ENCODE measurements around the gene PRRT4. TPM values are rescaled to one million over a fixed set of nuclear protein-coding genes. Genes with fewer than 3 reads are reported as not detected.
A peak's percentile ranks its signal among the peaks of the same experiment; 100 is the strongest.

Gene PRRT4
- total RNA-seq (1 to 10 TPM in 1 of 2 donors, under 1 TPM in 1; 0.23 to 5.8 TPM), polyA plus RNA-seq (under 1 TPM in 1 of 2 donors, not detected in 1; 0.28 TPM)
- long read RNA-seq, donor 1, result 0 reads
- long read RNA-seq, donor 2, partial matches to known transcripts, result 3 of 3 reads
- long read RNA-seq, donor 2, other reads (novel, unspliced or antisense), result 0 of 3 reads

GRCh38 chr7:128361411-128362379 lies at the start of gene PRRT4:
Gene PRRT4 (minus strand): TSS chr7:128361690.
- peak; percentile 65 for ATAC-seq (ENCODE audit: low FRiP score)
- H3K9me3 ChIP-seq (ENCODE audit: control insufficient read depth, low read length), result no peaks in the 10 kb centered on the region
- H3K27ac ChIP-seq (ENCODE audit: low read depth in 1 of 2, low read length in 2 of 2), result no peak within 1 kb of the TSS
- H3K4me3 ChIP-seq (ENCODE audit: low read length in 2 of 2), result peak within 1 kb of the TSS; percentile 49 to 58
- peak in 1 of 2 donors; percentile 83 for DNase-seq
- no peaks in the 10 kb centered on the region for H3K4me1 ChIP-seq (ENCODE audit: control insufficient read depth in 1 of 2, insufficient read depth in 2 of 2, low read length in 2 of 2)
- intact Hi-C loops (cut with DNase I), result no loop called here
- H3K36me3 ChIP-seq (ENCODE audit: control insufficient read depth in 1 of 2, insufficient read depth in 2 of 2, low read length in 1 of 2), result no peaks in the 10 kb centered on the region
- 1% methylated on average over 44 to 88 of the region's 88 CpGs for WGBS, 2 donors
- peaks cover 0 to 2% of the 10 kb centered on the region in 2 donors for H3K27me3 ChIP-seq (ENCODE audit: control insufficient read depth in 1 of 2, insufficient read depth in 2 of 2, low read length in 1 of 2)

- Histone ChIP-seq H3K27ac (ENCODE audit: low read depth in 1 of 2, low read length in 2 of 2) (peak overlapping the region in 1 of 2 donors; percentile 86), H3K9me3 (ENCODE audit: control insufficient read depth, low read length) (no peaks in the 10 kb centered on the region), H3K36me3 (ENCODE audit: control insufficient read depth in 1 of 2, insufficient read depth in 2 of 2, low read length in 1 of 2) (no peaks in the 10 kb centered on the region), H3K4me3 (ENCODE audit: low read length in 2 of 2) (peak overlapping the region; percentile 47 to 56), H3K27me3 (ENCODE audit: control insufficient read depth in 1 of 2, insufficient read depth in 2 of 2, low read length in 1 of 2) (no peaks in the 10 kb centered on the region), H3K4me1 (ENCODE audit: control insufficient read depth in 1 of 2, insufficient read depth in 2 of 2, low read length in 2 of 2) (no peaks in the 10 kb centered on the region)
- ATAC-seq (ENCODE audit: low FRiP score), result no peak
- no peak for DNase-seq
- 2 to 3% methylated on average over 6 of the region's 6 CpGs for WGBS, 2 donors
- intact Hi-C loops (cut with DNase I), result no loop called here
Observed at GRCh38 chr7:128410451-128410753, 48.9 kb upstream of the PRRT4 start.

GRCh38 chr7:128409596-128410450 lies 48.3 kb upstream of the PRRT4 start, which contains the start of gene IMPDH1:
Gene IMPDH1 (minus strand): TSS chr7:128409982. CDS start chr7:128409901, 81 bp downstream.
- no peaks in the 10 kb centered on the region for H3K4me1 ChIP-seq (ENCODE audit: control insufficient read depth in 1 of 2, insufficient read depth in 2 of 2, low read length in 2 of 2)
- intact Hi-C loops (cut with DNase I), result no loop called here
- H3K9me3 ChIP-seq (ENCODE audit: control insufficient read depth, low read length), result no peaks in the 10 kb centered on the region
- DNase-seq (peak; percentile 93 to 97), ATAC-seq (ENCODE audit: low FRiP score) (peak; percentile 96)
- peak within 1 kb of the TSS in 1 of 2 donors; percentile 86 for H3K27ac ChIP-seq (ENCODE audit: low read depth in 1 of 2, low read length in 2 of 2)
- H3K4me3 ChIP-seq (ENCODE audit: low read length in 2 of 2), result peak within 1 kb of the TSS; percentile 47 to 56
- no peaks in the 10 kb centered on the region for H3K27me3 ChIP-seq (ENCODE audit: control insufficient read depth in 1 of 2, insufficient read depth in 2 of 2, low read length in 1 of 2)
- H3K36me3 ChIP-seq (ENCODE audit: control insufficient read depth in 1 of 2, insufficient read depth in 2 of 2, low read length in 1 of 2), result no peaks in the 10 kb centered on the region
- 0 to 1% methylated on average over 68 to 87 of the region's 87 CpGs for WGBS, 2 donors

GRCh38 chr7:128408709-128409595 lies 47.5 kb upstream of the PRRT4 start:
- Histone ChIP-seq H3K4me1 (ENCODE audit: control insufficient read depth in 1 of 2, insufficient read depth in 2 of 2, low read length in 2 of 2) (no peaks in the 10 kb centered on the region), H3K9me3 (ENCODE audit: control insufficient read depth, low read length) (no peaks in the 10 kb centered on the region), H3K36me3 (ENCODE audit: control insufficient read depth in 1 of 2, insufficient read depth in 2 of 2, low read length in 1 of 2) (no peaks in the 10 kb centered on the region), H3K27me3 (ENCODE audit: control insufficient read depth in 1 of 2, insufficient read depth in 2 of 2, low read length in 1 of 2) (no peaks in the 10 kb centered on the region), H3K27ac (ENCODE audit: low read depth in 1 of 2, low read length in 2 of 2) (peak overlapping the region in 1 of 2 donors; percentile 9), H3K4me3 (ENCODE audit: low read length in 2 of 2) (peak overlapping the region; percentile 47 to 56)
- ATAC-seq (ENCODE audit: low FRiP score) (peak; percentile 5), DNase-seq (peak in 1 of 2 donors; percentile 59)
- 52 to 53% methylated on average over 25 of the region's 25 CpGs for WGBS, 2 donors
- intact Hi-C loops (cut with DNase I), result no loop called here

- 84 to 89% methylated on average over 11 of the region's 11 CpGs for WGBS, 2 donors
- intact Hi-C loops (cut with DNase I), result no loop called here
- ATAC-seq (ENCODE audit: low FRiP score) (no peak), DNase-seq (no peak)
- Histone ChIP-seq H3K27ac (ENCODE audit: low read depth in 1 of 2, low read length in 2 of 2) (no peak overlapping the region), H3K4me1 (ENCODE audit: control insufficient read depth in 1 of 2, insufficient read depth in 2 of 2, low read length in 2 of 2) (no peaks in the 10 kb centered on the region), H3K27me3 (ENCODE audit: control insufficient read depth in 1 of 2, insufficient read depth in 2 of 2, low read length in 1 of 2) (no peaks in the 10 kb centered on the region), H3K36me3 (ENCODE audit: control insufficient read depth in 1 of 2, insufficient read depth in 2 of 2, low read length in 1 of 2) (no peaks in the 10 kb centered on the region), H3K4me3 (ENCODE audit: low read length in 2 of 2) (no peak overlapping the region), H3K9me3 (ENCODE audit: control insufficient read depth, low read length) (no peaks in the 10 kb centered on the region)
Observed at GRCh38 chr7:128407751-128408708, 46.5 kb upstream of the PRRT4 start.

GRCh38 chr7:128407233-128407589 lies 45.7 kb upstream of the PRRT4 start:
- ATAC-seq (ENCODE audit: low FRiP score) (no peak), DNase-seq (peak in 1 of 2 donors; percentile 51)
- no peak overlapping the region for H3K4me3 ChIP-seq (ENCODE audit: low read length in 2 of 2)
- H3K9me3 ChIP-seq (ENCODE audit: control insufficient read depth, low read length), result no peaks in the 10 kb centered on the region
- intact Hi-C loops (cut with DNase I), result no loop called here
- 82 to 86% methylated on average over 7 of the region's 7 CpGs for WGBS, 2 donors
- H3K36me3 ChIP-seq (ENCODE audit: control insufficient read depth in 1 of 2, insufficient read depth in 2 of 2, low read length in 1 of 2), result no peaks in the 10 kb centered on the region
- H3K27ac ChIP-seq (ENCODE audit: low read depth in 1 of 2, low read length in 2 of 2), result no peak overlapping the region
- H3K27me3 ChIP-seq (ENCODE audit: control insufficient read depth in 1 of 2, insufficient read depth in 2 of 2, low read length in 1 of 2), result no peaks in the 10 kb centered on the region
- no peaks in the 10 kb centered on the region for H3K4me1 ChIP-seq (ENCODE audit: control insufficient read depth in 1 of 2, insufficient read depth in 2 of 2, low read length in 2 of 2)
